ENCODE results near the gene PLLP. TPM values are rescaled to one million over a fixed set of nuclear protein-coding genes. Genes with fewer than 3 reads are reported as not detected.

The PLLP gene, protein sequence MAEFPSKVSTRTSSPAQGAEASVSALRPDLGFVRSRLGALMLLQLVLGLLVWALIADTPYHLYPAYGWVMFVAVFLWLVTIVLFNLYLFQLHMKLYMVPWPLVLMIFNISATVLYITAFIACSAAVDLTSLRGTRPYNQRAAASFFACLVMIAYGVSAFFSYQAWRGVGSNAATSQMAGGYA
- total RNA-seq (2014; rRNA removed; shearing (Covaris generic)) = 1.5 and 2.7 TPM in 2 replicates

DNA sequence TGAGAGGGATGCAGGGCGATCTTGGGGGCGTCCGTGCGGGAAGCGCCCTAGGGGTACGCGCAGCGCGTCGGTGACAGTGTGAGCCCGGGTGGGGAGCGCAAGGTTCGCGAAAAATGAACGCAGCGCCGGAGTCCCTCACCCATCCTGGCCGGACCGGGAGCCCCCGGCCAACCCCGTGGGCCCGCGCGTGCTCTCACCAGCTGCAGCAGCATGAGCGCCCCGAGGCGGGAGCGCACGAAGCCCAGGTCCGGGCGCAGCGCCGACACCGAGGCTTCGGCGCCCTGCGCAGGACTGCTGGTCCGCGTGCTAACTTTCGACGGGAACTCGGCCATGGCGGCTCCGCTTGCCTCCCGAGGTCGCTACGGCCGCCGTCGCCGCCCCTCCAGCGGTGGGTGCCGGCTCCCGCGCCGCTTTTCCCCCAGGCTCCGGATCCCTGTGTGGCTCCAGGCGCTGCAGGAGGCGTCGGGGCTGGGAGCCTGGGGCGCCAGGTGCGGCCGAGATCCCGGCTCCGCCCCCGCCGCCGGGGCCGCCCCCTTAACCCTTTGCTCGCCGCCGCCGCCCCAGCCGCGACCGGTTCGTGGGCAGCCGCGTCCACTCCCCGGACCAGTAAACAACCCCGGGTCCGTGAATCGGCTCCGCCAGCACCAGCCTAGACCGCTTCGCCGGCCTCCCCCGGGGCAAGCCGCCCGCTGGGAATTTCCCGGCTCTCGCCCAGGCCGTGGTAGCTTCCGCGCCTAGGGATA lies at the start of gene PLLP:
PLLP (minus strand) TSS at position 464 of the 743 bp plus-strand sequence; CDS start at position 332, 132 bp downstream.
- in situ Hi-C loops (cut with HindIII; ENCODE audit: low sequenced_read_pairs) = no loop called here
- no peak for DNase-seq (ENCODE audit: low spot score)

DNA sequence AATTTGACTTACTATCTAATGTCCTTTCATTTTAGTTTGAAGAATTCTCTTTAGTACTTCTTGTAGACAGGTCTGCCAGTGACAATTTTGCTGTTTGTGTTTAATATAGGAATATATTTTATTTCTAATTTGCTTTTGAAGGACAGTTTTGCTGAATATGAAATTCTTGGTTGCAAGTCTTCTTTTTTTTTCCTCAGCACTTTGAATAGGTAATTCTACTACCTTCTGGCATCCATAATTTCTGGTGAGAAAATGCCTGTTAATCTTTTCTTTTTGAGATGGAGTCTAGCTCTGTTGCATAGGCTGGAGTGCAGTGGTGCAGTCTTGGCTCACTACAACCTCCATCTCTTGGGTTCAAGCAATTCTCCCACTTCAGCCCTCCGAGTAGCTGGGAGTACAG lies 48.9 kb upstream of the PLLP start:
- in situ Hi-C loops (cut with HindIII; ENCODE audit: low sequenced_read_pairs) = no loop called here
- no peak for DNase-seq (ENCODE audit: low spot score)

DNA sequence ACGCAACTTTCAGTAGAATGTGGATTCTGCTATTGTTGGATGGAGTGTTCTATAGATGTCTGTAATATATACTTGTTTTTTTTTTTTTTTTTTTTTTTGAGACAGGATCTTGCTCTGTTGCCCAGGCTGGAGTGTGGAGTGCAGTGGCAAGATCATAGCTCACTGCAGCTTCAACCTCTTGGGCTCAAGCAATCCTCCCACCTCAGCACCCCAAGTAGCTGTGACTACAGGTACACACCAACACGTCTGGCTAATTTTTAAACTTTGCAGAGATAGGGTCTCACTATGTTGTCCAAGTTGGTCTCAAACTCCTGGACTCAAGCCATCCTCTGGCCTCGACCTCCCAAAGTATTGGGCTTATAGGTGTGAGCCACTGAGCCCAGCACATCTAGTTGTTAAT lies 46.9 kb upstream of the PLLP start:
- DNase-seq (ENCODE audit: low spot score) = no peak
- in situ Hi-C loops (cut with HindIII; ENCODE audit: low sequenced_read_pairs) = no loop called here

DNA sequence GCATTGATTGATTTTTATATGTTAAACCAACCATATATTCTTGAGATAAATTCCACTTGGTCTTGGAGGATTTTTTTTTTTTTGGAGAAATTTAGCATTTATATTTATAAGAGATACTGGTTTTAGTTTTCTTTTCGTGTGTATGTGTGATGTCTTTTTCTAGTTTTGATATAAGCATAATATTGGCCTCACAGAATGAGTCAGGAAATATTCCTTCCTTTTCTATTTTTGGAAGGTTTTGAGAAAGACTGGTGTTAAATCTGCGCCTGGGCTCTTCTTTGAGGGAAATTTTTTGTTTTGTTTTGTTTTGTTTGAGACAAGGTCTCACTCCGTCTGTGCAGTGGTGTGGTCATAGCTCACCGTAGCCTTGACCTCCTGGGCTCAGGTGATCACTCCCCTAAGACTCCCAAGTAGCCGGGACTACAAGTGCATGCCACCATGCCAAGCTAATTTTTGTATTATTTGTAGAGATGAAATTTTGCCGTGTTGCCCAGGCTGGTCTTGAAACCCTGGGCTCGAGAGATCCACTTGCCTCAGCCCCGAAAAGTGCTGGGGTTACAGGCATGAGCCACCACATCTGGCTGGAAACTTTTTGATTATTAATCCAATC lies 45.4 kb upstream of the PLLP start:
- no peak for DNase-seq (ENCODE audit: low spot score)
- in situ Hi-C loops (cut with HindIII; ENCODE audit: low sequenced_read_pairs) = no loop called here

DNA sequence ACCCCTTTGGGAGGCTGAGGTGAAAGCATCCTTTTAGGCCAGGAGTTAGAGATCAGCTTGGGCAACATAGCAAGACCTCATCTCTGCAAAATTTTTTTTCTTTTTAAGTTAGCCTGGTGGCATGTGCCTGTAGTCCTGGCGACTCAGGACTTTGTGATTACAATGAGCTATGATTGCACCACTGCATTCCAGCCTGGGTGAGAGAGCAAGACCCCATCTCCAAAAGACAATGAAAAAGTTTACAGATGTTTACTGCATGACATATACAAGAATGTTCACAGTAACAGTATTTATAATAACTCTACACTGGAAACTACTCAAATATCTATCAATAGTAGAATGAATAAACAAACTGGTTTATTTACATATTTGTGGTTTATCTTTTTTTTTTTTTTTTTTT lies 41.0 kb upstream of the PLLP start:
- in situ Hi-C loops (cut with HindIII; ENCODE audit: low sequenced_read_pairs) = no loop called here
- no peak for DNase-seq (ENCODE audit: low spot score)

DNA sequence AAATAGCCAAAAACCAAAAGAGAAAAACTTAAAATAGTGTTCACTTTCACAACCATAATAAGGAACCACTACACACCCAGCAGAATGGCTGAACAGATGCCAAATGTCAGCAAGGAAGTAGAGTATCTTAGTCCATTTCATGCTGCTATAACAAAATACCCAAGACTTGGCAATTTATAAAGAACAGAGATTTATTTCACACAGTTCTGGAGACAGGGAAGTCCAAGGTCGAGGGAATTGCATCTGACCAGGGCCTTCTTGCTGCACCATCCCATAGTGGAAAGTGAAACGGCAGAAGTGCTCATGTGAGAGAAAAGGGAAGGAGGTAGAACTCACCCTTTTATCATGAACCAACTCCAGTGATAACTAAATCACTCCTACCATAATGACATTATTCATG lies 40.3 kb upstream of the PLLP start:
- no peak for DNase-seq (ENCODE audit: low spot score)
- in situ Hi-C loops (cut with HindIII; ENCODE audit: low sequenced_read_pairs) = no loop called here

DNA sequence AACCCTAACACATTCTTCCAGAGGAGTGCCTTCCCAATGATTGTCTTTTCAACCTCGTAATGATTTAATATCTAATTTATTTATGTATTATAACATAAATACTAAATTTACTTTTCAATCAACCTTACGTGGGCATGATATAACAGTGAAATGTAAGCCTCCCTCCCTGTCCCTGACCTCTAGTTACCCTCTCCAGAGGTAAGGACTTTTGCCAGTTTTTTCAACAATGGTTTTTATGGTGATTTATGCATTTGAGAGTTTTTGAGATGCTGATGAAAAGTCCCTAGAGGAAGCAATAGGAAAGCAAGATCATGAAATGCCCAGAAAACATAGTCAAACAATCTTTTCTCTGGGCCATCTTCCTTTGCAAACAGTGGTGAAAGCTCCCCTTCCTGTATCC lies 35.2 kb upstream of the PLLP start:
- no peak for DNase-seq (ENCODE audit: low spot score)
- in situ Hi-C loops (cut with HindIII; ENCODE audit: low sequenced_read_pairs) = no loop called here

DNA sequence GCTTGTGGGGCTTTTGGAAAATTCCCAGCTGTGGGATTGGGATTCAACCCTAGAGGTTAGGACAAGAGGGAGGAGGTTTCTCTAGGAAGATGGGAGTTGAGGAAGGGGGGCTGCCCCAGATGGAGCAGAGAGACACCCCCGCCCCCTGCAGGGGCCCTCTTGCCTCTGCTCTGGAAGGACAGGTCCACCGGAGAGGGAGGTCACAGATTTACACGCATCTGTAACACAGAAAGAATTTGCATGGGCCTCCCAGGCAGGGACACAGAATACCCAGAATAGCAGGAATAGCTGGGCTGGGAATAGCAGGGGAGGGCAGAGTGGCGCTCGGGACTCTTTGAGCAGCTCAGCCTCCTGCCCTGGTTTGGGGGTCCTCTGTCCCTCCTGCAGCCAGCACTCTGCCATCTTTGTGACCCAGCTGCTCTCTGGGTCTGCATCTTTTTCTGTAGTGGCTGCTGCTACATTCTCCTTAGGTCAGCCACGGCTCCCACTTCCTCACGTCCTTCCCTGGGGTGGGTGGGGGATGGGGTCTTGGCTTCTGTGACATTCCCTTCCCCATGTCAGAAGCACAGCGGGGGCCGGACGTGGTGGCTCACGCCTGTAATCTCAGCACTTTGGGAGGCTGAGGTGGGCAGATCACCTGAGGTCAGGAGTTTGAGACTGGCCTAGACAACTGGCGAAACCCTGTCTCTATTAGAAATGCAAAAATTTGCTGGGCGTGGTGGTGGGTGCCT lies 33.9 kb upstream of the PLLP start:
- in situ Hi-C loops (cut with HindIII; ENCODE audit: low sequenced_read_pairs) = no loop called here
- no peak for DNase-seq (ENCODE audit: low spot score)

DNA sequence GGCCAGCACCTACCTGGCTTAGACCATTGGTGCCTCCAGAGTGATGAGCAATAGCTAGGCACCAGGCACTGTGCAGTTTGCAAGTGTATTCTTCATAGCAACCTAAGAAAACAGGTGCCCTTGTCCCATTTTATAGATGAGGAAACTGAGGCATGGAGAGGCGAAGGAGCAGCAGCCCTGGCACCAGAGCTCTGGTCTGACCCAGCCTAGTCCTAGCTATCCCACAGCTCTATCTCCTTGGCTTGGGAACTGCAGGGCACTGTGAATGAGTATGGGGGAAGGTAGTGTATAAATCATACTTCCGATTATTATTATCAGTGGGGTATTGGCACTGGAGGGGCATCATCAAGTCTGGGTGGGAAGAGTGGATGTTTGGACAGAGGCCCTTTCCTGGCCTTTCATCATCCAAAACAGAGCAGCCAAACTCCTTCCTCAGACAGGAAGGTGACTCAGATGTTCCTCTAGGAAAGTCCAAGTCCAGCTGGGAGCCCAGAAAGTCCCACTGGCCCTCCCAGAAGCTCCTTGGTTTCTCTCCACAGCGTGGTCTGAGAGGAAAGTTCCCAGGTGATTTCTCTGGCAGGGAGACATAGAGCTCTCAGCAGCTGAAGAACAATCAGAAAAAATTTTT lies 32.0 kb upstream of the PLLP start:
- no peak for DNase-seq (ENCODE audit: low spot score)
- in situ Hi-C loops (cut with HindIII; ENCODE audit: low sequenced_read_pairs) = no loop called here

DNA sequence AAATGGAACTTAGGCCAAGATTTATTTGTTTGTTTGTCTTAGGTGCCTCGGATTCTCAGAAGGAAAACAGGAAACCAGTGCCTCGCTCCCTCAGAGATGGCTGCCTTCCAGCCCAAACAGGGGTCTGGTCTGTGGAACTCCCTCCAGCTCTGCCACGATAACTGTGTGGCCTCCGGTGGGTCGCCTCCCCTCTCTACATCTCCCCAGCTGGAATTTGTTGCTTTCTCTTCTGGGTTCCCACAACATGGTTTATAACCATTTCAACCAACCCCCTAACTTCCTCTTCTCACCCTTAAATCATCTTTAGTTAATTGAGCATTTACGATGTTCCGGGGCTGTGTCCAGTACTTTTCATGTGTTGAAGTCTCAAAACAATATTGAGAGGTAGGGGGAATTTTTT lies 30.9 kb upstream of the PLLP start:
- in situ Hi-C loops (cut with HindIII; ENCODE audit: low sequenced_read_pairs) = no loop called here
- no peak for DNase-seq (ENCODE audit: low spot score)

DNA sequence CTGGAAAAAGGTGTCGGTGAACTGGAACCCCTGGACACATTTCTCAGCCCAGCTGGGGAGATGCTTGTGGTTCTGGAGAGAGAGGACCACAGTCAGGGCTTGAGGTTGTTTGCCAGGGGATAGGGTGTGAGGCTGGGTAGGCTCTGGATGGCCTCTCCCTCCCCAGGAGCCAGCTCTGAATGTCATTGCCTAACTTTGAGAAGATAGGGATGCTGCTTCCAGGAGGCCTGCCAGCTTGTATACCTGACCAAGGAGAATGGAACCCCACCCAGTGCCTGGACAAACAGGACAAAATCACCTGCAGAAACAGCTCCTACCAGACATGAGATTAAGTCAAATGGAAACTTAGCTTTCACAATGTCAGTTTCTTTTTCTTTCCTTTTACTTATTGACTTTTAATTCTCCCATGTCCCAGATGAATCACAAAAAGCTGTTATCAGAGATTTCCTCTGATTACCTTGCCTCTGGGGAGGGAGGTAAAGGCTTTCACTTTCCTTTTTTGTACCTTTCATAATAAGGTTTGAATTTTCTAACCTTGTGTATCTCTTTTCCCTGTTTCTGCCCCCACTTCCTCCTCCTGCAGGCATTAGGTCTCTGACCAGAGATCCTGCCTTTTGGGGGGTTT lies 29.8 kb upstream of the PLLP start:
- in situ Hi-C loops (cut with HindIII; ENCODE audit: low sequenced_read_pairs) = no loop called here
- no peak for DNase-seq (ENCODE audit: low spot score)

DNA sequence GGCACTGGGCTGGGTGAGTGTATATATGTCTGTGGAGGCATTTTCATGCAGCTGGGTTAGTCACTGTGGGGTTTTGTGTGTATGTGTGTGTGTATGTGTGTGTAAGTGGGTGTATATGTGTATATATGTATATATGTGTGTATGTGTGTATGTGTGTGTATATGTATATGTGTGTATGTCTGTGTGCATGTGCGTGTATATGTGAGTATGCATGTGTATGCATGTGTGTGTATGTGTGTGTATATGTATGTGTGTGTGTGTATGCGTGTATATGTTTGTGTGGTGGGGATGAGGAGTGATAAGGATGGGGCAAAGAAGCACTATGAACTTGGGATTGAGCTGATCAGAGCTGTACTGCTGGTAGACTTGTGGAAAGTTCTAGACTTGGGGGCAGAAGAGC lies 29.0 kb upstream of the PLLP start:
- in situ Hi-C loops (cut with HindIII; ENCODE audit: low sequenced_read_pairs) = no loop called here
- DNase-seq (ENCODE audit: low spot score) = no peak

DNA sequence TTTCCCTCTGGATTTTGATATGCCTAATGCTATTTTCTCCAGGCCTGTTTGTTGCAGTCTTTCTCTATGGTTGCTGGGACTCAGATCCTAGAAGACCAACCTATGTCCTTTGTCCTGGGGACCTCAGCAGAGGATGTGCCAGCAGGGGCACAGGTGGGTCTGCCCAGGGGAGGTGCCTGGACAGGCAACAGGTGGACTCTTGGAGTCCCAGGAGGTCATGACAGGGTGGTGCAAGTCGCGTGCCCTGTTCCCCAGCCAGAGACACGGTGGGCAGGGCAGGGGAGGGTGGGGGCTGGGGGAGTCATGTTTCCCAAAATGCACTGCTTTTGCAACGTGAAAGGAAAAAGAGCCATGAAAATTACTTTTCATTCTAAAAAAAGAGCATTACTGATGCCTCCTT lies 26.3 kb upstream of the PLLP start:
- no peak for DNase-seq (ENCODE audit: low spot score)
- in situ Hi-C loops (cut with HindIII; ENCODE audit: low sequenced_read_pairs) = no loop called here

DNA sequence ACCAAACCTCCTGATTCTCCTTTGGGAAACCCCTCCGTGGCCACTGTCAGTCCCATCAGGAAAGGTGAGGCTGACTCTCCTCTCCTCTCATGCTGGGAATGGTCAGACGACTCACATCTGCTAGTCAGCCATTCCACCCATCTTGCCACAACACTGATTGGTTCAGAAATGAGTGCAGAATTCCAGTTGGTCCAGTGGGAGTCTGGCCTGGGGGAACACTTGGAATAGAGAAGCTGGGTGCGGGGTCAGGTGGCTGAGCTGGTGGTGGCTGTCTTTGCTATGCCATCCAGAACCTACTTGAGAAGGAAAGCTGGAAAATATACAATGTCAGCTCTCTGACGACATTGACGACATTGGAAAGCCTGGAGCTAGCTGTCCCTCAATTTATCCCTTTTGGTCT lies 23.6 kb upstream of the PLLP start:
- DNase-seq (ENCODE audit: low spot score) = no peak
- in situ Hi-C loops (cut with HindIII; ENCODE audit: low sequenced_read_pairs) = no loop called here

DNA sequence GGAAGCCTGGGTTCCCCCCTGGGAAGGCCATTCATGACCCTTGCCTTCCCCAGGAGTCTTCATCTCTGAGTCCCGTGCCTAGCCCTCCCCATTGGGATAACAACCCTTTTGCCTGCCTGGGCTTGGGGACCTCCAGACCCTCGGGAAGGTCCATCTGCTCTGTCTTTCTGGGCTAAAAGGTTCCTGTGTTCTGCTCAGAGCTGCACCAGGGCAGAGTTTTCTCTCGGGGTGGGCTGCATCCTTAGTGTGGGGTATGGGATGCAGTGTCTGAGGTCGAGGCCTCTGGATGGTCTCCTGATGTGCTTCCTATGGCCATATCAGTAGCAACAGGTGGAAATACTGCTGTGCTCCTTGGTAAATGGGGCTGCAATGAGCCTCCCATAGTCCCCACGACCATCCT lies 22.9 kb upstream of the PLLP start:
- no peak for DNase-seq (ENCODE audit: low spot score)
- in situ Hi-C loops (cut with HindIII; ENCODE audit: low sequenced_read_pairs) = no loop called here

DNA sequence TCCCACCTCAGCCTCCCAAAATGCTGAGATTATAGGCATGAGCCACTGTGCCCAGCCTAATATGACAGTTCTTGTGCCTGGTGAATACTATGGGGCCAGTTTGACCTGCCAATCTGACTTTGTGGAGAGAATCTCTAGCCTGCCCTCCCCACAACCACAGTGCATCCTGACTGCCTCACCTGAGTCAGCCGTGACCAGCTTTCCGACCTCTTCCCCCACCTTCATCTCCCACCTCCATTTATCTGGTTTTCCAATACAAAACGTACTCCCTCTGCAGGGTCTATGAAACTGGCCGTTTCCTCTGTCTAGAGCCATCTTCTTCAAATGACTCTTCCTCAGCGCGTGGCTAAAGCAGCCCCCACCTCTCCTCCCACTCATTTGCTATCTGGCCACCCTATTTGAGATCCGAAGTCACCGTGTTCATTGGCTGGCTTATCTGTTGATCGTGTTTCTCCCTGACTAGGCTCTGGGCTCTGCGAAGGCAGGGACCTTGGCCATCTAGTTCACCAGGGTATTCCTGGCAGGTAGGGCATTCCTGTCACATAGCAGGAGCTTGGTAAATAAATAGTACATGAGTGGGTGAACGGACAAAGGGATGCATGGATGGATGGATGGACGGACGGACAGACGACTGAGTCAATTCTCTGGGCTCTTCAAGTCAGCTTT lies 22.3 kb upstream of the PLLP start:
- in situ Hi-C loops (cut with HindIII; ENCODE audit: low sequenced_read_pairs) = no loop called here
- DNase-seq (ENCODE audit: low spot score) = no peak

DNA sequence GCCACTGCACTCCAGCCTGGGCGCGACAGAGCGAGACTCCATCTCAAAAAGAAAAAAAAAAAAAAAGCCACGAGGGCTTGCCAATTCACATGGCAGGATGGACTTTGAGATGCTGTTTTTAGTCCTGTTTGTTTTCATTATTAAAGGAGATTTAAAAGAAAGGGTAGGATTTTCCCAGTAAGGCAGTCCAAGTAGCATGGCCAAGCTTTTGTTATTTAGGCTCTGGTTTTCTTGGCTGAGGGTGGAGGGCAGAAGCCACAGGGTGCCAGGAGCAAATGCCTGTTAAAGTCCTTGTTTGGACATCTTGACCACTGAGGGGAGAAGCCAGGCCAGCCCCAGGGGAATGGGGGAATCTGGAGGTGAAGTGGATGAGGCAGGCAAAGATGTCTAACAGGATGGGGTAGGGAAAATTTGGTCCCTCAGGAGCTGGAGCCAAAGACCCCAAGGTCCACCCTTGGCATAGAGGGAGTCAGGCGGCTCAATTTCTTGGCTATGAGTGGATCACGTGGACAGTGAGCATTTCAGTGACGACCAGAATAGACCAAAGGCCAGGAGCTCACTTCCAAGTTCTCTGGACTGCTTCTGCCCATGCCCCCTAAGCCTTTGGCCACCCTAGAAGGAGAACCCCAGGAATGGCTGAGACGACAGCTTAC lies 20.8 kb upstream of the PLLP start:
- DNase-seq (ENCODE audit: low spot score) = peak; percentile 16
- in situ Hi-C loops (cut with HindIII; ENCODE audit: low sequenced_read_pairs) = no loop called here
